GM13976 (cell line): Measurements from ENCODE around the gene PFDN4.
"Not testable (repeated sequence)": the region's sequence is repeated elsewhere in the genome, so short reads cannot be mapped to it uniquely, and the experiment has no call there.

ENCODE experiments used
- DNase-seq: peaks from one replicate; pipeline ENCODE4 v3.0.0; 2012; ENCODE audit warnings: low spot score
- in situ Hi-C: fragments of 300-500 bp; cut with MboI; formaldehyde crosslinking; loops from one replicate; pipeline ENCODE4 v1.12.0; 2022; ENCODE audit warnings: low sequenced_read_pairs, mixed read lengths, inconsistent platforms; ENCODE audit not compliant: unreplicated experiment
- TF ChIP-seq, protein P1 (sequence below): IDR thresholded peaks from 2 replicates; pipeline ENCODE4 v1.5.1; 2012; ENCODE audit warnings: borderline replicate concordance, mild to moderate bottlenecking; ENCODE audit not compliant: insufficient read depth; ENCODE audit errors: extremely low read depth, missing control alignments, control extremely low read depth

The PFDN4 gene

GRCh38 chr20:54262671-54263070 is 54.8 kb downstream of the PFDN4 start:
- DNase-seq = no peak
- TF ChIP-seq, protein P1, sequence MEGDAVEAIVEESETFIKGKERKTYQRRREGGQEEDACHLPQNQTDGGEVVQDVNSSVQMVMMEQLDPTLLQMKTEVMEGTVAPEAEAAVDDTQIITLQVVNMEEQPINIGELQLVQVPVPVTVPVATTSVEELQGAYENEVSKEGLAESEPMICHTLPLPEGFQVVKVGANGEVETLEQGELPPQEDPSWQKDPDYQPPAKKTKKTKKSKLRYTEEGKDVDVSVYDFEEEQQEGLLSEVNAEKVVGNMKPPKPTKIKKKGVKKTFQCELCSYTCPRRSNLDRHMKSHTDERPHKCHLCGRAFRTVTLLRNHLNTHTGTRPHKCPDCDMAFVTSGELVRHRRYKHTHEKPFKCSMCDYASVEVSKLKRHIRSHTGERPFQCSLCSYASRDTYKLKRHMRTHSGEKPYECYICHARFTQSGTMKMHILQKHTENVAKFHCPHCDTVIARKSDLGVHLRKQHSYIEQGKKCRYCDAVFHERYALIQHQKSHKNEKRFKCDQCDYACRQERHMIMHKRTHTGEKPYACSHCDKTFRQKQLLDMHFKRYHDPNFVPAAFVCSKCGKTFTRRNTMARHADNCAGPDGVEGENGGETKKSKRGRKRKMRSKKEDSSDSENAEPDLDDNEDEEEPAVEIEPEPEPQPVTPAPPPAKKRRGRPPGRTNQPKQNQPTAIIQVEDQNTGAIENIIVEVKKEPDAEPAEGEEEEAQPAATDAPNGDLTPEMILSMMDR = no peak
- in situ Hi-C loops = no loop called here

DNA sequence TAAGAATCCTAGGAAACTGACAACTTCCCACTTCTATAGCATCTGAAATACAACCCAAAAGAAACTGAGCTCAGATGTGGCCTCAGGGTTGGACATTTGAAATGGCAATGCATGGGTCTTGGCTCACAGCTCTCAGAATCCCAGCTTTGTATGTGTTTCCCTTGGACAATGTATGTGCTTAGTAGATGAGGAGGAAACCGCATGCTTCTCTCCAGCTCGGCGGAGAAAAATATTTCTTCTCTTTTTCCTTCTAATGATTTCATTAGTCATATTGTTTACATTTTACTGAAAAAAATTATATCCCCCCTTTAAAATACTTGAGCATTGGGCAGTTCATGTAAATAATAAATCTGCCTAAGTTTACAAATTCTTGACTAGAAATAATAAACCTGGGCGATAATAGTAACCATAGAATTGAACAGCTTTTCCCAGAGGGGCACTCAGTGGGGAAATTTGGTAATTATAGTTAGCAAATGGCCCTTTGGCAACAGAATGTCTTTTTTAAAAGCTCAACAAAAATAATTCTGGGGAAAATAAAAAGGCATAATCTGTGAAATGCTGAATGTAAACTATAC is 55.3 kb downstream of the PFDN4 start:
- DNase-seq = no peak
- in situ Hi-C loops = no loop called here
- TF ChIP-seq, protein P1 = no peak

DNA sequence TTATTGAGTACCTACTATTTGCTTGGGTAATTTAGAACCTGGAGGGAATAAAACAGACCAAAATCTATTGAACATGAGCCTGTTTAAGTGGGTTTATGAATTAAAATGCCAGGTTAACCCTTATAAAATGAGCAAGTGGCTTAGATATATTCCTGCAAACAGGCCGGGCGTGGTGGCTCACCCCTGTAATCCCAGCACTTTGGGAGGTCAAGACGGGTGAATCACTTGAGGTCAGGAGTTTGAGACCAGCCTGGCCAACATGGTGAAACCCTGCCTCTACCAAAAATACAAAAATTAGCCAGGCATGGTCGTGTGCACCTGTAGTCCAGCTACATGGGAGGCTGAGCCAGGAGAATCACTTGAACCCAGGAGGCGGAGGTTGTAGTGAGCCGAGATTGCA is 57.9 kb downstream of the PFDN4 start:
- in situ Hi-C loops, DNase-seq: not testable (repeated sequence)

DNA sequence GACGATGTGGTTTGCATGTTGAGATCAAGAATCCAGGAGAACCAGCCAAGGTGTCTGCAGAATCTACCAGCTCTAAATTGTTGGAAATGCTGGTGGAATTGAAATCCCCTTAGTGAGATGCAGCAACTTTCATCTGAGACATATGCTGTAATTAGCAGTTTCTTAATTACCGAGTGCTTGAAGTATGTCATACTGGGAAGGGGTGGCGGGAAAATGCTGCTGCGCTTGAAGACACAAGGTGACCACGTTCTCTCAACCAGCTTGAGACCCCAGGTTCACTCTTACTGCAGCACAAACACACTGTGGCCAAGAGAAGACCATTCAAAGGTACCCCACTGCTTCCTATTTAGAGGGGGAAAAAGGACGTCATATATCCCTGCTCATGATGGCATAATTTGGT is 59.0 kb downstream of the PFDN4 start:
- no peak for DNase-seq
- TF ChIP-seq, protein P1 = no peak
- in situ Hi-C loops = no loop called here

- TF ChIP-seq, protein P1 = no peak
- in situ Hi-C loops = no loop called here
- DNase-seq = no peak
Measured at GRCh38 chr20:54267483-54268003, 59.7 kb downstream of the PFDN4 start.

GRCh38 chr20:54268941-54269340 is 61.1 kb downstream of the PFDN4 start:
- no peak for DNase-seq
- TF ChIP-seq, protein P1 = no peak
- in situ Hi-C loops = no loop called here
